ENCODE results near the gene RASD2. TPM values are rescaled to one million over a fixed set of nuclear protein-coding genes. Genes with fewer than 3 reads are reported as not detected.

The RASD2 gene
- total and polyA plus RNA-seq, 10 of the 15 experiments (the other 5 are each of a cell fraction or from before 2014, with no cell fraction given) = 0.03 TPM; not detected in 9

DNA sequence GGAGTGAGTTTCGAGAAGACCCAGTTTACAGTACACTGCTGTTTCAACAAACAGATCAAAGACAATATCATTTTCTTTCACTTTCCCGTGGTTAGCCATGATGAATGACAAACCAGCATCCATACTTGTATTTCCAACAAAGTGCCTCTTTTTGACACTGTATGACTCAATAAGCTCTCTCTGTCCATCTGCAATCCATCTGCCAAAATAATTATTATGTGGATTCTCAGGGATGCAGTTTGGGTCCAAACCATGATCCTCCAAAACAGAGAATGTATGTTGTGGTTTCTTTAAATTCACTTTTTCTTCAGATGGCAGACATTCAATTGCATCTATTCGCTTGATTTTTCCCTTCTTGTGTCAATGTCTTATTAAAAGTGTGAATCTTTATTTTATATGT, 37.8 kb upstream of the RASD2 start (continued):
- TF ChIP-seq, protein P1, sequence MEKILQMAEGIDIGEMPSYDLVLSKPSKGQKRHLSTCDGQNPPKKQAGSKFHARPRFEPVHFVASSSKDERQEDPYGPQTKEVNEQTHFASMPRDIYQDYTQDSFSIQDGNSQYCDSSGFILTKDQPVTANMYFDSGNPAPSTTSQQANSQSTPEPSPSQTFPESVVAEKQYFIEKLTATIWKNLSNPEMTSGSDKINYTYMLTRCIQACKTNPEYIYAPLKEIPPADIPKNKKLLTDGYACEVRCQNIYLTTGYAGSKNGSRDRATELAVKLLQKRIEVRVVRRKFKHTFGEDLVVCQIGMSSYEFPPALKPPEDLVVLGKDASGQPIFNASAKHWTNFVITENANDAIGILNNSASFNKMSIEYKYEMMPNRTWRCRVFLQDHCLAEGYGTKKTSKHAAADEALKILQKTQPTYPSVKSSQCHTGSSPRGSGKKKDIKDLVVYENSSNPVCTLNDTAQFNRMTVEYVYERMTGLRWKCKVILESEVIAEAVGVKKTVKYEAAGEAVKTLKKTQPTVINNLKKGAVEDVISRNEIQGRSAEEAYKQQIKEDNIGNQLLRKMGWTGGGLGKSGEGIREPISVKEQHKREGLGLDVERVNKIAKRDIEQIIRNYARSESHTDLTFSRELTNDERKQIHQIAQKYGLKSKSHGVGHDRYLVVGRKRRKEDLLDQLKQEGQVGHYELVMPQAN (conservative IDR thresholded peaks at IDR 0.05) = no peak
- TF ChIP-seq NFYA (IDR thresholded peaks at IDR 0.05; ENCODE audit: borderline replicate concordance, low read depth, low read length) (no peak), NR2C2 (IDR thresholded peaks at IDR 0.05; ENCODE audit: borderline replicate concordance, control insufficient read depth, insufficient read length, low read depth) (no peak), BCL3 (IDR thresholded peaks at IDR 0.05; ENCODE audit: borderline replicate concordance, insufficient read depth, low read depth, low read length, poor library complexity, severe bottlenecking) (no peak), YY1 (IDR thresholded peaks at IDR 0.05; ENCODE audit: low read depth, low read length) (no peak)

- DNase-seq (ENCODE audit: low read depth, low spot score) = no peak
- no peak overlapping the region for H3K9ac ChIP-seq (ENCODE audit: control insufficient read depth, insufficient read depth, low read length)
- no peaks in the 10 kb centered on the region for H3K79me2 ChIP-seq (ENCODE audit: control insufficient read depth, insufficient read depth, low read length)
- H3K9me3 ChIP-seq (replicated peaks; ENCODE audit: control insufficient read depth, insufficient read depth, low read length) = no peaks in the 10 kb centered on the region
- RAD21 ChIA-PET (ENCODE audit: unreplicated experiment) = no interaction called here
- SMC1A ChIA-PET (ENCODE audit: uncharacterized antibody, unreplicated experiment) = no interaction called here
- no peak overlapping the region; the same call in 1 of the 2 replicates for H2AFZ ChIP-seq (ENCODE audit: control insufficient read depth, low read depth, low read length)
- in situ Hi-C loops (cut with MboI) = no loop called here
- POLR2A ChIA-PET = no interaction called here
- 0 out of 2 replicates have a peak overlapping the region, but pooled peaks have one; percentile 18 for H3K4me3 ChIP-seq
- no peaks in the 10 kb centered on the region for H3K36me3 ChIP-seq (ENCODE audit: control insufficient read depth in 2 of 2, insufficient read depth in 2 of 2, low read length in 1 of 2)
- CTCF ChIA-PET = no interaction called here
- no TSS peak for BruUV-seq (replicated peaks)
- H4K20me1 ChIP-seq (ENCODE audit: control insufficient read depth, insufficient read depth) = no peaks in the 10 kb centered on the region
- peaks cover 14% of the 10 kb centered on the region for H3K4me1 ChIP-seq (ENCODE audit: control insufficient read depth, insufficient read depth, low read length)
- under 1% methylated on average over 7 of the region's 7 CpGs for WGBS (ENCODE audit: insufficient coverage, insufficient replicate concordance, low lambda C conversion rate, missing lambda C conversion rate)
- intact Hi-C loops (cut with micrococcal nuclease; ENCODE audit: unreplicated experiment) = no loop called here
- peak overlapping the region; percentile 38; the same call in 1 of the 2 replicates for H3K4me2 ChIP-seq (ENCODE audit: control insufficient read depth, insufficient read depth)
- no peak overlapping the region for H3K27ac ChIP-seq (ENCODE audit: control insufficient read depth, insufficient read depth)
- H3K27me3 ChIP-seq (replicated peaks in 1 of 2; ENCODE audit: control insufficient read depth in 2 of 2, insufficient read depth in 2 of 2, low read length in 1 of 2) = no peaks in the 10 kb centered on the region
- FAIRE-seq = peak; percentile 65
- peak; percentile 77 for ATAC-seq
- TF ChIP-seq YBX1 (IDR thresholded peaks at IDR 0.05) = no peak
- TF ChIP-seq POU2F2 (IDR thresholded peaks at IDR 0.05; ENCODE audit: borderline replicate concordance, low read depth, low read length) = peak; percentile 98; the same call in 2 of the 3 replicates
- peak; percentile 20; the same call in 1 of the 2 replicates for TF ChIP-seq RUNX3 (IDR thresholded peaks at IDR 0.05; ENCODE audit: low read length)
- no peak for TF ChIP-seq ESRRA (IDR thresholded peaks at IDR 0.05; ENCODE audit: low read length)
- no peak for TF ChIP-seq FOXM1 (IDR thresholded peaks at IDR 0.05; ENCODE audit: low read depth, low read length)
- TF ChIP-seq, protein P2, sequence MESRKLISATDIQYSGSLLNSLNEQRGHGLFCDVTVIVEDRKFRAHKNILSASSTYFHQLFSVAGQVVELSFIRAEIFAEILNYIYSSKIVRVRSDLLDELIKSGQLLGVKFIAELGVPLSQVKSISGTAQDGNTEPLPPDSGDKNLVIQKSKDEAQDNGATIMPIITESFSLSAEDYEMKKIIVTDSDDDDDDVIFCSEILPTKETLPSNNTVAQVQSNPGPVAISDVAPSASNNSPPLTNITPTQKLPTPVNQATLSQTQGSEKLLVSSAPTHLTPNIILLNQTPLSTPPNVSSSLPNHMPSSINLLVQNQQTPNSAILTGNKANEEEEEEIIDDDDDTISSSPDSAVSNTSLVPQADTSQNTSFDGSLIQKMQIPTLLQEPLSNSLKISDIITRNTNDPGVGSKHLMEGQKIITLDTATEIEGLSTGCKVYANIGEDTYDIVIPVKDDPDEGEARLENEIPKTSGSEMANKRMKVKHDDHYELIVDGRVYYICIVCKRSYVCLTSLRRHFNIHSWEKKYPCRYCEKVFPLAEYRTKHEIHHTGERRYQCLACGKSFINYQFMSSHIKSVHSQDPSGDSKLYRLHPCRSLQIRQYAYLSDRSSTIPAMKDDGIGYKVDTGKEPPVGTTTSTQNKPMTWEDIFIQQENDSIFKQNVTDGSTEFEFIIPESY (IDR thresholded peaks at IDR 0.05) = no peak
- TF ChIP-seq, protein P3, sequence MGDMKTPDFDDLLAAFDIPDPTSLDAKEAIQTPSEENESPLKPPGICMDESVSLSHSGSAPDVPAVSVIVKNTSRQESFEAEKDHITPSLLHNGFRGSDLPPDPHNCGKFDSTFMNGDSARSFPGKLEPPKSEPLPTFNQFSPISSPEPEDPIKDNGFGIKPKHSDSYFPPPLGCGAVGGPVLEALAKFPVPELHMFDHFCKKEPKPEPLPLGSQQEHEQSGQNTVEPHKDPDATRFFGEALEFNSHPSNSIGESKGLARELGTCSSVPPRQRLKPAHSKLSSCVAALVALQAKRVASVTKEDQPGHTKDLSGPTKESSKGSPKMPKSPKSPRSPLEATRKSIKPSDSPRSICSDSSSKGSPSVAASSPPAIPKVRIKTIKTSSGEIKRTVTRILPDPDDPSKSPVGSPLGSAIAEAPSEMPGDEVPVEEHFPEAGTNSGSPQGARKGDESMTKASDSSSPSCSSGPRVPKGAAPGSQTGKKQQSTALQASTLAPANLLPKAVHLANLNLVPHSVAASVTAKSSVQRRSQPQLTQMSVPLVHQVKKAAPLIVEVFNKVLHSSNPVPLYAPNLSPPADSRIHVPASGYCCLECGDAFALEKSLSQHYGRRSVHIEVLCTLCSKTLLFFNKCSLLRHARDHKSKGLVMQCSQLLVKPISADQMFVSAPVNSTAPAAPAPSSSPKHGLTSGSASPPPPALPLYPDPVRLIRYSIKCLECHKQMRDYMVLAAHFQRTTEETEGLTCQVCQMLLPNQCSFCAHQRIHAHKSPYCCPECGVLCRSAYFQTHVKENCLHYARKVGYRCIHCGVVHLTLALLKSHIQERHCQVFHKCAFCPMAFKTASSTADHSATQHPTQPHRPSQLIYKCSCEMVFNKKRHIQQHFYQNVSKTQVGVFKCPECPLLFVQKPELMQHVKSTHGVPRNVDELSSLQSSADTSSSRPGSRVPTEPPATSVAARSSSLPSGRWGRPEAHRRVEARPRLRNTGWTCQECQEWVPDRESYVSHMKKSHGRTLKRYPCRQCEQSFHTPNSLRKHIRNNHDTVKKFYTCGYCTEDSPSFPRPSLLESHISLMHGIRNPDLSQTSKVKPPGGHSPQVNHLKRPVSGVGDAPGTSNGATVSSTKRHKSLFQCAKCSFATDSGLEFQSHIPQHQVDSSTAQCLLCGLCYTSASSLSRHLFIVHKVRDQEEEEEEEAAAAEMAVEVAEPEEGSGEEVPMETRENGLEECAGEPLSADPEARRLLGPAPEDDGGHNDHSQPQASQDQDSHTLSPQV (IDR thresholded peaks at IDR 0.05) = no peak
These were observed 35.0 kb upstream of the RASD2 start for GRCh38 chr22:35505399-35506258.

Data from GM12878 (cell line).